ENCODE measurements around the gene GRID1. TPM values are rescaled to one million over a fixed set of nuclear protein-coding genes. Genes with fewer than 3 reads are reported as not detected.

GRID1 gene
- polyA plus RNA-seq, 1 donor (not counting 4 experiments of a cell fraction or from before 2014, with no cell fraction given) = 0.01 TPM

- H3K4me2 ChIP-seq (ENCODE audit: control insufficient read depth, extremely low read depth, insufficient read depth, low read depth, low read length) = no peak overlapping the region
- no peaks in the 10 kb centered on the region for H3K79me2 ChIP-seq (ENCODE audit: control insufficient read depth, insufficient read depth, low read length)
- H3K9ac ChIP-seq (ENCODE audit: control insufficient read depth, extremely low read depth, insufficient read depth, low read length) = no peak overlapping the region
- H4K20me1 ChIP-seq (ENCODE audit: control insufficient read depth, extremely low read depth, insufficient read depth, low read length) = no peaks in the 10 kb centered on the region
- H3K9me1 ChIP-seq (ENCODE audit: control insufficient read depth, extremely low read depth, insufficient read depth, low read length) = no peaks in the 10 kb centered on the region
- dilution Hi-C loops (cut with MboI; ENCODE audit: extremely low pct_ligation_motif_present, low sequenced_read_pairs) = no loop called here
- FAIRE-seq = no peak
- DNase-seq (ENCODE audit: low read depth, low spot score) = no peak
- H3K4me1 ChIP-seq (ENCODE audit: control insufficient read depth, extremely low read depth, insufficient read depth, low read length) = no peaks in the 10 kb centered on the region
- H3K9me3 ChIP-seq (ENCODE audit: control insufficient read depth, low read depth, low read length) = no peaks in the 10 kb centered on the region
- H3K4me3 ChIP-seq (ENCODE audit: control insufficient read depth in 2 of 3, extremely low read depth in 1 of 3, insufficient read depth in 2 of 3, low read depth in 1 of 3, low read length in 3 of 3) = no peak overlapping the region
- H3K27ac ChIP-seq (ENCODE audit: control insufficient read depth, insufficient read depth, low read length) = no peak overlapping the region
- TF ChIP-seq CTCF (optimal IDR thresholded peaks at IDR 0.05 in 1 of 3, IDR thresholded peaks at IDR 0.05 in 1 of 3, conservative IDR thresholded peaks at IDR 0.05 in 1 of 3; ENCODE audit: extremely low read depth in 1 of 3, insufficient read depth in 2 of 3, low read length in 3 of 3) (no peak), EZH2 (IDR thresholded peaks at IDR 0.05; ENCODE audit: low read length) (no peak)
- H3K36me3 ChIP-seq (ENCODE audit: control insufficient read depth in 2 of 2, extremely low read depth in 1 of 2, insufficient read depth in 2 of 2, low read length in 2 of 2) = no peaks in the 10 kb centered on the region
- no peak overlapping the region for H2AFZ ChIP-seq (ENCODE audit: control insufficient read depth, low read length)
- H3K27me3 ChIP-seq (ENCODE audit: control insufficient read depth, extremely low read depth, insufficient read depth, low read length) = no peaks in the 10 kb centered on the region
These were observed 224.7 kb downstream of the GRID1 start for GRCh38 chr10:86141896-86142295.

GRCh38 chr10:86139066-86139657 is 227.4 kb downstream of the GRID1 start:
- H3K9ac ChIP-seq (ENCODE audit: control insufficient read depth, extremely low read depth, insufficient read depth, low read length) = no peak overlapping the region
- H3K9me3 ChIP-seq (ENCODE audit: control insufficient read depth, low read depth, low read length) = no peaks in the 10 kb centered on the region
- no peaks in the 10 kb centered on the region for H3K36me3 ChIP-seq (ENCODE audit: control insufficient read depth in 2 of 2, extremely low read depth in 1 of 2, insufficient read depth in 2 of 2, low read length in 2 of 2)
- H3K4me2 ChIP-seq (ENCODE audit: control insufficient read depth, extremely low read depth, insufficient read depth, low read depth, low read length) = no peak overlapping the region
- no peaks in the 10 kb centered on the region for H3K9me1 ChIP-seq (ENCODE audit: control insufficient read depth, extremely low read depth, insufficient read depth, low read length)
- H3K27ac ChIP-seq (ENCODE audit: control insufficient read depth, insufficient read depth, low read length) = no peak overlapping the region
- H3K27me3 ChIP-seq (ENCODE audit: control insufficient read depth, extremely low read depth, insufficient read depth, low read length) = no peaks in the 10 kb centered on the region
- DNase-seq (ENCODE audit: low read depth, low spot score) (no peak), FAIRE-seq (no peak)
- H3K4me3 ChIP-seq (ENCODE audit: control insufficient read depth in 2 of 3, extremely low read depth in 1 of 3, insufficient read depth in 2 of 3, low read depth in 1 of 3, low read length in 3 of 3) = no peak overlapping the region
- no peak for TF ChIP-seq EZH2 (IDR thresholded peaks at IDR 0.05; ENCODE audit: low read length)
- peak in 1 of 3 experiments; percentile 26 for TF ChIP-seq CTCF (optimal IDR thresholded peaks at IDR 0.05 in 1 of 3, IDR thresholded peaks at IDR 0.05 in 1 of 3, conservative IDR thresholded peaks at IDR 0.05 in 1 of 3; ENCODE audit: extremely low read depth in 1 of 3, insufficient read depth in 2 of 3, low read length in 3 of 3)
- dilution Hi-C loops (cut with MboI; ENCODE audit: extremely low pct_ligation_motif_present, low sequenced_read_pairs) = no loop called here
- H3K79me2 ChIP-seq (ENCODE audit: control insufficient read depth, insufficient read depth, low read length) = no peaks in the 10 kb centered on the region
- H2AFZ ChIP-seq (ENCODE audit: control insufficient read depth, low read length) = no peak overlapping the region
- no peaks in the 10 kb centered on the region for H3K4me1 ChIP-seq (ENCODE audit: control insufficient read depth, extremely low read depth, insufficient read depth, low read length)
- no peaks in the 10 kb centered on the region for H4K20me1 ChIP-seq (ENCODE audit: control insufficient read depth, extremely low read depth, insufficient read depth, low read length)
